ENCODE measurements around the gene ZSCAN5A. TPM values are rescaled to one million over a fixed set of nuclear protein-coding genes. Genes with fewer than 3 reads are reported as not detected.
"Not testable (repeated sequence)": the region's sequence is repeated elsewhere in the genome, so short reads cannot be mapped to it uniquely, and the experiment has no call there.

ZSCAN5A gene, protein sequence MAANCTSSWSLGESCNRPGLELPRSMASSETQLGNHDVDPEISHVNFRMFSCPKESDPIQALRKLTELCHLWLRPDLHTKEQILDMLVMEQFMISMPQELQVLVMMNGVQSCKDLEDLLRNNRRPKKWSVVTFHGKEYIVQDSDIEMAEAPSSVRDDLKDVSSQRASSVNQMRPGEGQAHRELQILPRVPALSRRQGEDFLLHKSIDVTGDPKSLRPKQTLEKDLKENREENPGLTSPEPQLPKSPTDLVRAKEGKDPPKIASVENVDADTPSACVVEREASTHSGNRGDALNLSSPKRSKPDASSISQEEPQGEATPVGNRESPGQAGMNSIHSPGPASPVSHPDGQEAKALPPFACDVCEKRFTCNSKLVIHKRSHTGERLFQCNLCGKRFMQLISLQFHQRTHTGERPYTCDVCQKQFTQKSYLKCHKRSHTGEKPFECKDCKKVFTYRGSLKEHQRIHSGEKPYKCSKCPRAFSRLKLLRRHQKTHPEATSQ
- total RNA-seq: 11.3 TPM

GRCh38 chr19:56314381-56315076 lies at the start of gene ZSCAN5A:
TSS of gene ZSCAN5A (minus strand) at chr19:56314839. CDS start at chr19:56225046, 89,793 bp downstream.
- DNase-seq (ENCODE audit: low read depth in 2 of 3, low spot score in 2 of 3): peak; percentile 96 to 97 (median 97)

DNA sequence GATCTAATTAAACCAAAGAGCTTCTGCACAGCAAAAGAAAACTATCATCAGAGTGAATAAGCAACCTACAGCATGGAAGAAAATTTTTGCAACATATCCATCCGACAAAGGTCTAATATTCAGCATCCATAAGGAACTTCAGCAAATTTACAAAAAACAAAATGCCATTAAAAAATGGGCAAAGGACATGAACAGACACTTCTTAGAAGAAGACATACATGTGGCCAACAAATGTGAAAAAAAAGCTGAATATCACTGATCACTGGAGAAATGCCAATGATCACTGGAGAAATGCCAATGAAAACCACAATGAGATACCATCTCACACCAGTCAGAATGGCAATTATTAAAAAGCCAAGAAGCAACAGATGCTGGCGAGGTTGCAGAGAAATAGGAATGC lies 46.2 kb upstream of the ZSCAN5A start:
- DNase-seq (ENCODE audit: low read depth in 2 of 3, low spot score in 2 of 3): no peak

GRCh38 chr19:56356944-56357343 lies 42.3 kb upstream of the ZSCAN5A start:
- DNase-seq (ENCODE audit: low read depth in 2 of 3, low spot score in 2 of 3): no peak

GRCh38 chr19:56355517-56355916 lies 40.9 kb upstream of the ZSCAN5A start:
- DNase-seq (ENCODE audit: low read depth in 2 of 3, low spot score in 2 of 3): no peak

DNA sequence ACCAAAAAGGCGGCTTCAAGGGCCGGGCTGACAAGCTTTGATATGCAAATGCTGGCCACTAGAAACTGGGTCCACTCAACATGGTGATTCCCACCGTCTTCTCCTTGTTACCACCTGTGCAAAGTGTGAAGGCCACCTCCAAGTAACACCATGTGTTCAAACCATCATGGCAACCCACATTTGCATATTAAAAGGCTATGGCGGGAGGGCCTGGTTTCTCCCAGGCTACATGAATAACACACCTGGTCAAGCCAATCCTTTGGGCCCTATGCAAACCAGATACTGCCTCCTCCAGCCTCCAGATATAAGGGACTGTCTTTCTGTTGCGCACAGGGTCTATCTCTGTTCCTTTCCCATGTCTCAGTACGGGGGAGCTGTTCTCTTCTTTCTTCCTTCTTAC lies 36.6 kb upstream of the ZSCAN5A start:
- DNase-seq (ENCODE audit: low read depth in 2 of 3, low spot score in 2 of 3): no peak

- peak in 2 of 3 donors; percentile 44 to 83 for DNase-seq (ENCODE audit: low read depth in 2 of 3, low spot score in 2 of 3)
Observed at GRCh38 chr19:56350416-56351045, 35.9 kb upstream of the ZSCAN5A start.

DNA sequence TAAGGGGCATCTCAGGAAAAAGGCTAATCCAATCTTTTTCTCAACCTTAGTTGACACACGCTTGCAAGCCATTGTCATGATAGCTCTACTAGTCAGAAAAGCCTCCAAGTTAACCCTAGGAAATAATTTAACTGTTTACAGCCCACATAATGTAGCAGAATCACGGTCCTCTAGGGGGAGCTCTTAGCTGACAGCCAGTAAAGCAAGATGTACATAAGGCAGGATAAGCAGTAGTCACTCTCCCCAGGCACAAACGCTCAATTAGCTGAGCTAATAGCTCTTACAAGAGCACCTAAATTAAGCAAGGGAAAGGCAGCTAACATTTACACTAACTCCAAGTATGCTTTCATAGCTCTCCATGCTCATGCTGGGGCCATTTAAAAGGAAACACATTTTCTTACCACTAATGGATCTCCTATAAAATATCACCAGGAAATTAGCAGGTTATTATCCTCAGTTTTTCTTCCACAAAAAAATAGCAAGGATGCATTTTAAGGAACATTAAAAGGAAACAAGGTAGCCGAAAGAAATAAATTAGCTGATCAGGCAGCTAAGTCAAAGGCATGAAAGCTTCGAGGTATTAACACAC lies 33.7 kb upstream of the ZSCAN5A start:
- peak in 1 of 3 donors; percentile 31 for DNase-seq (ENCODE audit: low read depth in 2 of 3, low spot score in 2 of 3)

DNA sequence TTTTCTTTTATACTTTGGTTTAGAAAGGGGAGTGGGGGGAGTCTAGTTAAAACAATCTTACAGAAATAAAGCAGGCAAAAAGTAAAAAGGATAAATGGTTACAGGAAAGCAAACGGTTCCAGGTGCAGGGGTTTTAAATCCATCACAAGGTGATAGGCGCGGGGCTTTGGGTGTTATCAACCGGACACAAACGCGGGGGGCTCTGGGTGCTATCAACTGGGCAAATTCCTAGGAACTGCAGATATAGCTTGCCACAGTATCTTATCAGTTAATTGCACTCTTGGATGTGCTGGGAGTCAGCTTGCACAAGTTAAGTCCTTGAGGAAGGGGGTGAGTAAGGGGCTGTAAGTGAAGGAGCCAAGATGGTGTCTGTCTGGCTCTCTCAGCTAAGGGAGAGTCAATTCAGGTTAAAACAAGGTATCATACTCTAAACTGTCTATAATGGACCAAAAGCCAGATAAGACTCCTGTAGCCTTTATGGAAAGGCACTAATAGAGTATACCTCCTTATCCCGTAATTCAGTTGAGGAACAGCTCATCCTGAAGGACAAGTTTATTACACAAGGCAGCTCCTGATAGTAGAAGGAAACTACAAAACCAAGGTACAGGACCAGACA lies 32.6 kb upstream of the ZSCAN5A start:
- no peak for DNase-seq (ENCODE audit: low read depth in 2 of 3, low spot score in 2 of 3)

DNA sequence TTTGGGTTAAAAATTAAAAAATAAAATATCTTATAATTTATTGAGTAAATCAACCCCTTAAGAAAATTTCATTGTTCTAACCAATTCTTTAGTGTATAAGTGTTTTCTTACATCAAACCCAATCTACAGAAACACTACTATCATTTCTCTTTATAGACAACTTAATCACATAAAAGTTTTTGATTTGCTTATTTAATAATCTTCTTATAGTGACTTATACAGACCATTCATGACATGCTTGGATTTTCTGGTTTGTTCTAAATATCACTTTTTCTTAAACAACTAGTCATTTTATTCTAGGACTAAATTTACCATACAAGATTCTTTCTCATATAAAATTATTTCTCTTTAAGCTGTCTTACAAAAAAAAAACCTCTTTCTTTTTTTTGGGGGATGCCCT lies 27.3 kb upstream of the ZSCAN5A start:
- no peak for DNase-seq (ENCODE audit: low read depth in 2 of 3, low spot score in 2 of 3)

- not testable (repeated sequence) for DNase-seq (ENCODE audit: low read depth in 2 of 3, low spot score in 2 of 3)
Observed at GRCh38 chr19:56339031-56339430, 24.4 kb upstream of the ZSCAN5A start.

GRCh38 chr19:56337077-56337476 lies 22.4 kb upstream of the ZSCAN5A start:
- not testable (repeated sequence) for DNase-seq (ENCODE audit: low read depth in 2 of 3, low spot score in 2 of 3)

- not testable (repeated sequence) for DNase-seq (ENCODE audit: low read depth in 2 of 3, low spot score in 2 of 3)
Observed at GRCh38 chr19:56335371-56335770, 20.7 kb upstream of the ZSCAN5A start.

DNA sequence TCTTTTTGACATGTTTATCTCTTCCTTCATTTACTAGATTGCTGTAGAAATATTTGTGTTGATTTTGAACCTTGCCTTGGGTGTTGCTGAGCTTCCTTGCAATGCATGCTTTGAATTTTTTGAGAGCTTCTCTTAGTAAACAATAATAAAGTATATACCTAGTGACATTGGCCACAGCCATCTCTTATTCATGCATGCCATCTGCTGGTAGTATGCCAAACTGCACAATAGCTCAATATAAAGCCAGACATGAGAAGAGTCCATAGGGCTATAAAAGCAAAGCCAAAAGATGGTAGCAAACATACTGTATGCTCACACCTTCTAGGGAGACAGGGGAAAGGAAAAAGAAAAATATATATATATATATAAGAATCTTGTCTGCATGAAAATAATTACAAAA lies 18.9 kb upstream of the ZSCAN5A start:
- DNase-seq (ENCODE audit: low read depth in 2 of 3, low spot score in 2 of 3): peak in 2 of 3 donors; percentile 65 to 86

DNA sequence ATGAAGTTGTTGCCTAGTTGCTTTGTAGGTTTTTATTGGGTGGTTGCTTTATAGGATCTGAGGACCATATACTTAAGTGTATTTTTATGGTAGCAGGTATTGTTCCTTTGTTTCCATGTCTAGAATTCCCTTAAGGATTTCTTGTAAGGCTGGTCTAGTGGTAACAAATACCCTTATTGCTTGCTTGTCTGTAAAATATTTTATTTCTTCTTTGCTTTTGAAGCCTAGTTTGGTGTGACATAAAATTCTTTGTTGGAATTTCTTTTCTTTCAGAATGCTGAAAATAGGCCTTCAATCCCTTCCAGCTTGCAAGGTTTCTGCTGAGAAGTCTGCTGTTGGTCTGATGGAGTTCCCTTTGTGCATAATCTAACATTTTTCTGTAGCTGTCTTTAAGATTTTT lies 18.1 kb upstream of the ZSCAN5A start:
- no peak for DNase-seq (ENCODE audit: low read depth in 2 of 3, low spot score in 2 of 3)

- DNase-seq (ENCODE audit: low read depth in 2 of 3, low spot score in 2 of 3): peak in 1 of 3 donors; percentile 5
Observed at GRCh38 chr19:56324436-56324835, 9.8 kb upstream of the ZSCAN5A start.

GRCh38 chr19:56321989-56322440 lies 7.4 kb upstream of the ZSCAN5A start:
- peak in 2 of 3 donors; percentile 60 to 75 for DNase-seq (ENCODE audit: low read depth in 2 of 3, low spot score in 2 of 3)

DNA sequence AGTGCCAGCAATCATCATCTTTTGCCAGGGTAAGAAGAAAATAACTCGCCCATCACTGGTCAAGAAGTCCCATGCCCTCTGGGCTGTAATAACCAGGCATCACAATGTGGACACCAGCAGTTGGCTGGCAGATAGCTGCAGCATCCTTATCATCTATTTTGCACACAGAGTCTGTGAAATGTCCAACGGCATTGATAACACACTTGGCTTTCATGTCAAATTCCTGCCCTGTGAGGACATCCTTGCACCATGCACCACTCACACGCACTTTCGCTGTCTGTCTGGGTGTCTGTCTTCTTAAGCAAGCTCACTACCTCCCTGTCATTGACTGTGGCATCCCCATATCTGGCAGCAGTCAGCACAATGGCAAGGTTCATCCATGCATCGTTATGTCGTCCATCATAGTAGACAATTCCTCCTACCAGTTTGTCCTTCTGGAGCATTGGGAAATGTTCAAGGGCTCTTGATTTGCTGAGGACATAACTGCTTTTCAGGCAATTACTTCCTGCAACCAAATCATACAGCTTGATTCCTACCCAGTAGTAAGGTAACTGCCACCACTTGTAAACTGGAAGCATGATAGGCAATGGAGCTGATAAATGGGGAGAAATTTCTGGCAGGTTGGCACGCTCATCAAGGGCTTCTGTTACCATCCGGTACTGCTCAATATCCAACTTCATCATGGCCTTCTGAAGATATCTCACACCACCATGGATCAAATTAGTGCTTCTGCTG lies 6.8 kb upstream of the ZSCAN5A start:
- no peak for DNase-seq (ENCODE audit: low read depth in 2 of 3, low spot score in 2 of 3)

GRCh38 chr19:56319991-56320390 lies 5.4 kb upstream of the ZSCAN5A start:
- no peak for DNase-seq (ENCODE audit: low read depth in 2 of 3, low spot score in 2 of 3)

DNA sequence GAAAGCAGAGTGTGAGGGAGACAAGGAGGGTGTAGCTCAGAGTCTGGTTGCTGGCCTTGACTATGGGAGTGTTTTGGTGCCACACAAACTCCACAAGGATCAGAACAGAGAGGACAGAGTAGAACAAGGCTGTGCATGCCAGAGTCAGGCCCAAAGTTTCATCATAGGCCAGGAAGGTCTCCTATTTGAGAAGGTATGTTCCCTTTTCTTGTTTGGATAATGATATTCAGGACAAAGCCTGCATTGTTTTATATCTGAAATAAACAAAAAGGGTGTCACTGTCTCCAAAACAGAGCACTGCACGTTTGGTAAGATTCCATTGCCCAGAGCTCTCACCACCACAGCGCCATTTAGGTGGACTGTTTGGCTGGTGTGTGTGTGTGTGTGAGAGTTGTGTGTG lies 3.1 kb upstream of the ZSCAN5A start:
- DNase-seq (ENCODE audit: low read depth in 2 of 3, low spot score in 2 of 3): no peak

- DNase-seq (ENCODE audit: low read depth in 2 of 3, low spot score in 2 of 3): no peak
Observed at GRCh38 chr19:56316728-56317127, 2.1 kb upstream of the ZSCAN5A start.
